IMR-90 (cell line): ENCODE measurements around the gene DLG4. TPM values are rescaled to one million over a fixed set of nuclear protein-coding genes. Genes with fewer than 3 reads are reported as not detected.

Experiments used
- ATAC-seq: fragments of 200-7000 bp; cut with Tn5 transposase; 2 replicates; pipeline ENCODE4 v1.9.1; 2020; ENCODE audit warnings: low read depth, mild to moderate bottlenecking, moderate library complexity
- BruUV-seq: library from RNA; stranded (reverse); fragments of 400-500 nt; replicated peaks from 2 replicates; lab custom pipeline; 2021; lab: Mats Ljungman, UMichigan
- CTCF ChIA-PET: fragments of 300-600 bp; formaldehyde crosslinking; extraction: SDS; loops from one replicate; lab custom pipeline; 2021; ENCODE audit warnings: antibody characterized with exemption; lab: Yijun Ruan, JAX
- POLR2A ChIA-PET: fragments of 300-600 bp; sonication (Branson Sonifier 250); formaldehyde crosslinking; loops from one replicate; lab custom pipeline; 2022; ENCODE audit warnings: antibody characterized with exemption; ENCODE audit not compliant: unreplicated experiment; lab: Charles Lee
- DNase-seq: peaks from one replicate; pipeline ENCODE4 v3.0.0; 2013
- H2AFZ ChIP-seq: replicated peaks from 2 replicates; pipeline ENCODE3; 2013; ENCODE audit warnings: low read length, mild to moderate bottlenecking; ENCODE audit not compliant: poor library complexity
- H2AK5ac ChIP-seq: 2 replicates; pipeline ENCODE4 v1.6.1; 2013; ENCODE audit warnings: low read depth, low read length, inconsistent platforms
- H2AK9ac ChIP-seq: replicated peaks from 2 replicates; pipeline ENCODE3; 2013; ENCODE audit warnings: mild to moderate bottlenecking, low read depth, low read length, moderate library complexity; ENCODE audit not compliant: poor library complexity
- H2BK120ac ChIP-seq: 2 replicates; pipeline ENCODE4 v1.6.1; 2013; ENCODE audit warnings: low read depth, low read length, inconsistent platforms
- H2BK15ac ChIP-seq: 3 replicates; pipeline ENCODE4 v1.6.1; 2013; ENCODE audit warnings: low read depth, low read length, inconsistent platforms
- H2BK20ac ChIP-seq: 2 replicates; pipeline ENCODE4 v1.6.1; 2013; ENCODE audit warnings: low read depth, mild to moderate bottlenecking, inconsistent platforms, low read length, moderate library complexity
- H2BK5ac ChIP-seq: 2 replicates; pipeline ENCODE4 v1.6.1; 2013; ENCODE audit warnings: mild to moderate bottlenecking, low read depth, low read length, inconsistent platforms; ENCODE audit not compliant: poor library complexity, severe bottlenecking
- H3K14ac ChIP-seq: replicated peaks from 2 replicates; pipeline ENCODE4 v1.6.1; 2013; ENCODE audit warnings: low read depth, low read length, inconsistent platforms
- H3K18ac ChIP-seq: 2 replicates; pipeline ENCODE4 v1.6.1; 2013; ENCODE audit warnings: low read depth, low read length, control low read depth
- H3K23ac ChIP-seq: 2 replicates; pipeline ENCODE4 v1.6.1; 2013; ENCODE audit warnings: low read depth, low read length, inconsistent platforms
- H3K27ac ChIP-seq: 2 replicates; pipeline ENCODE4 v1.5.1; 2013; ENCODE audit warnings: mild to moderate bottlenecking, control low read depth, low read length; ENCODE audit not compliant: insufficient read depth
- H3K27me3 ChIP-seq: 2 replicates; pipeline ENCODE4 v1.6.1; 2013; ENCODE audit warnings: low read length; ENCODE audit not compliant: control insufficient read depth, insufficient read depth
- H3K36me3 ChIP-seq: 2 replicates; pipeline ENCODE4 v1.6.1; 2013; ENCODE audit warnings: low read length, mixed read lengths; ENCODE audit not compliant: control insufficient read depth, insufficient read depth
- H3K4ac ChIP-seq: 2 replicates; pipeline ENCODE4 v1.6.1; 2013; ENCODE audit warnings: low read depth, low read length, inconsistent platforms
- H3K4me1 ChIP-seq: 2 replicates; pipeline ENCODE4 v1.6.1; 2013; ENCODE audit warnings: low read length, mixed read lengths; ENCODE audit not compliant: control insufficient read depth, insufficient read depth
- H3K4me2 ChIP-seq: 2 replicates; pipeline ENCODE4 v1.6.1; 2013; ENCODE audit warnings: low read depth, mild to moderate bottlenecking, control low read depth, low read length, moderate library complexity
- H3K4me3 ChIP-seq: 2 replicates; pipeline ENCODE4 v1.5.1; 2013; ENCODE audit warnings: low read depth, mild to moderate bottlenecking, control low read depth, low read length, moderate library complexity; ENCODE audit not compliant: insufficient read depth
- H3K56ac ChIP-seq: 2 replicates; pipeline ENCODE4 v1.6.1; 2013; ENCODE audit warnings: low read length, inconsistent platforms; ENCODE audit not compliant: insufficient read depth; ENCODE audit errors: extremely low read depth
- H3K79me1 ChIP-seq, 2 experiments: 2 replicates each; pipeline ENCODE4 v1.6.1; 2013; ENCODE audit warnings: low read length in 2 of 2, inconsistent platforms in 1 of 2, low read depth in 1 of 2
- H3K9ac ChIP-seq: 2 replicates; pipeline ENCODE4 v1.6.1; 2013; ENCODE audit warnings: low read depth, low read length, control low read depth
- H3K9me1 ChIP-seq: 2 replicates; pipeline ENCODE4 v1.6.1; 2013; ENCODE audit warnings: low read length, inconsistent platforms; ENCODE audit not compliant: insufficient read depth
- H3K9me3 ChIP-seq: 2 replicates; pipeline ENCODE4 v1.6.1; 2013; ENCODE audit warnings: low read length; ENCODE audit not compliant: control insufficient read depth, insufficient read depth
- H4K20me1 ChIP-seq: 2 replicates; pipeline ENCODE4 v1.6.1; 2013; ENCODE audit warnings: low read length, inconsistent platforms; ENCODE audit not compliant: insufficient read depth
- H4K5ac ChIP-seq: 2 replicates; pipeline ENCODE4 v1.6.1; 2013; ENCODE audit warnings: mild to moderate bottlenecking, low read depth, low read length, control low read depth
- H4K8ac ChIP-seq, 2 experiments: 2 replicates each; pipeline ENCODE4 v1.6.1; 2013; ENCODE audit warnings: low read depth in 2 of 2, low read length in 2 of 2, control low read depth in 1 of 2, inconsistent platforms in 1 of 2
- H4K91ac ChIP-seq: 2 replicates; pipeline ENCODE4 v1.6.1; 2013; ENCODE audit warnings: low read depth, low read length, inconsistent platforms; ENCODE audit not compliant: insufficient read depth
- MXI1 ChIP-seq: IDR thresholded peaks from 2 replicates; pipeline ENCODE4 v1.6.1; 2012; ENCODE audit warnings: low read depth, mild to moderate bottlenecking, low read length, moderate library complexity, borderline replicate concordance
- POLR2A ChIP-seq: IDR thresholded peaks from 2 replicates; pipeline ENCODE4 v1.6.1; 2012; ENCODE audit warnings: mild to moderate bottlenecking, low read depth, low read length
- WGBS, 2 experiments: methylation state at CpG; one replicate each; pipeline versions ENCODE4 v1.1.5 to v1.1.7; 2013; ENCODE audit warnings: missing lambda C conversion rate in 2 of 2; ENCODE audit not compliant: insufficient read length in 1 of 2; ENCODE audit errors: extremely low coverage in 2 of 2; 5-methylcytosine and 5-hydroxymethylcytosine counted together
- dilution Hi-C: fragments of 300-500 bp; cut with HindIII; formaldehyde crosslinking; loops from one replicate; pipeline ENCODE4 v1.14.3; 2018; ENCODE audit warnings: low sequenced_read_pairs; ENCODE audit not compliant: unreplicated experiment
- in situ Hi-C: fragments of 300-500 bp; cut with MboI; formaldehyde crosslinking; loops from 3 replicates; pipeline ENCODE4 v1.14.3; 2019; ENCODE audit warnings: low sequenced_read_pairs, inconsistent platforms, mixed read lengths
- intact Hi-C: fragments of 100-400 bp; cut with micrococcal nuclease; formaldehyde crosslinking; loops from 2 replicates; pipeline ENCODE4 v1.10.0; 2022
- polyA plus RNA-seq, 3 experiments: library from polyadenylated mRNA; depleted of rRNA; stranded (reverse); fragments of >200 nt; gene quantifications; 2 replicates each; pipeline ENCODE4 v1.2.3, GENCODE V29; 2012; ENCODE audit warnings: low replicate concordance in 1 of 3
- total RNA-seq: library from RNA; depleted of rRNA; stranded (reverse); fragments of >200 nt; gene quantifications from 2 replicates; pipeline ENCODE4 v1.2.3, GENCODE V29; 2012

The DLG4 gene
- total and polyA plus RNA-seq, 2 of the 4 experiments (the other 2 are of a cell fraction), result 8.2 to 30.5 TPM

- Histone ChIP-seq H3K4me3 (peak overlapping the region; percentile 94), H4K91ac (peak overlapping the region; percentile 43), H2AK9ac (peak overlapping the region; percentile 99), H3K4me1 (peaks cover 5% of the 10 kb centered on the region), H2BK15ac (no peak overlapping the region), H4K5ac (peak overlapping the region; percentile 88), H4K20me1 (peaks cover 53% of the 10 kb centered on the region), H2AK5ac (peak overlapping the region; percentile 96), H4K8ac (peak overlapping the region; percentile 69 to 73), H3K9me1 (peaks cover 9% of the 10 kb centered on the region), H3K18ac (peak overlapping the region; percentile 74), H3K9me3 (no peaks in the 10 kb centered on the region), H3K4ac (peak overlapping the region; percentile 98), H3K4me2 (peak overlapping the region; percentile 97), H3K23ac (peak overlapping the region; percentile 99), H3K27me3 (no peaks in the 10 kb centered on the region), H3K79me1 (peaks cover 15 to 81% of the 10 kb centered on the region in 2 experiments), H3K14ac (peak overlapping the region; percentile 99), H2AFZ (peak overlapping the region; percentile 97), H2BK120ac (peak overlapping the region; percentile 40; the same call in 1 of the 2 replicates), H2BK20ac (no peak overlapping the region), H2BK5ac (peak overlapping the region; percentile 74), H3K36me3 (peaks cover 42% of the 10 kb centered on the region), H3K9ac (peak overlapping the region; percentile 99), H3K56ac (peak overlapping the region; percentile 86), H3K27ac (peak overlapping the region; percentile 80)
- peak; percentile 9 for ATAC-seq
- intact Hi-C loops (loop anchor here (2.0 kb wide), 1 partner anchor 13 kb away; no protein-coding TSS in a partner anchor), in situ Hi-C loops (loop anchor here (25.0 kb wide), 1 partner anchor 929 kb away; the partner anchor contains the start of genes PER1 and VAMP2), dilution Hi-C loops (no loop called here)
- CTCF ChIA-PET, result no interaction called here
- POLR2A ChIA-PET, result interaction anchor here (1.0 kb wide), 1 partner anchor 9 kb away, joined by 3 read pairs; no protein-coding TSS in a partner anchor
- 0% methylated on average over 4 of the region's 9 CpGs; no CpG with 5 or more reads in 1 of the 2 experiments for WGBS, 2 experiments
- no TSS peak for BruUV-seq
- DNase-seq, result no peak
- TF ChIP-seq MXI1, result 0 out of 2 replicates have a peak, but pooled peaks have one; percentile 9
- no peak; the same call in 1 of the 2 replicates for TF ChIP-seq POLR2A
These were observed 14.1 kb upstream of the DLG4 start for GRCh38 chr17:7233701-7234082.
